ENCODE results near the gene EPN3. TPM values are rescaled to one million over a fixed set of nuclear protein-coding genes. Genes with fewer than 3 reads are reported as not detected.
A peak's percentile ranks its signal among the peaks of the same experiment; 100 is the strongest.

EPN3 gene
- total and polyA plus RNA-seq, 2 donors (not counting 1 experiment from before 2014, with no cell fraction given), result not detected

- no peaks in the 10 kb centered on the region for H3K79me2 ChIP-seq (ENCODE audit: control insufficient read depth, insufficient read depth, low read length)
- ChIA-PET CTCF (interaction anchor here (0.7 kb wide), 2 partner anchors 98 to 461 kb away, joined by 3 read pairs; no protein-coding TSS in a partner anchor), POLR2A (no interaction called here)
- ATAC-seq (ENCODE audit: low read depth) (no peak), DNase-seq (no peak)
- Mint-ChIP-seq H3K4me1 (peaks cover 11% of the 10 kb centered on the region), H3K27ac (no peak overlapping the region), H3K27me3 (peaks cover 24% of the 10 kb centered on the region), H3K9me3 (ENCODE audit: insufficient read depth) (no peaks in the 10 kb centered on the region), H3K4me3 (peak overlapping the region; percentile 29)
- H3K4me1 ChIP-seq (ENCODE audit: control insufficient read depth in 2 of 2, insufficient read depth in 2 of 2, low read length in 2 of 2), result peaks cover 10 to 15% of the 10 kb centered on the region in 2 donors
- 80% methylated on average over 14 of the region's 15 CpGs for WGBS (ENCODE audit: insufficient coverage)
- no peak overlapping the region for H3K4me2 ChIP-seq (replicated peaks; ENCODE audit: low read depth, low read length, poor library complexity, severe bottlenecking)
- intact Hi-C loops (cut with micrococcal nuclease), result loop anchor here (5.0 kb wide), 1 partner anchor 167 kb away; the partner anchor contains the start of gene ANKRD40
- H3K4me3 ChIP-seq (ENCODE audit: control extremely low read depth in 1 of 5, extremely low read depth in 1 of 5, insufficient read depth in 1 of 5, low read depth in 2 of 5, low read length in 4 of 5), result no peak overlapping the region
- no peak for TF ChIP-seq EZH2 (IDR thresholded peaks at IDR 0.05; ENCODE audit: borderline replicate concordance, insufficient read depth, low read depth, low read length, poor library complexity, severe bottlenecking)
- no peak for TF ChIP-seq CTCF (IDR thresholded peaks at IDR 0.05)
- no peak overlapping the region for H2AFZ ChIP-seq (ENCODE audit: insufficient read depth, low read depth, low read length, poor library complexity, severe bottlenecking)
- H3K27me3 ChIP-seq (replicated peaks in 1 of 4; ENCODE audit: control extremely low read depth in 1 of 4, control insufficient read depth in 3 of 4, insufficient read depth in 4 of 4, low read length in 3 of 4), result peaks cover 0 to 15% (median 7%) of the 10 kb centered on the region in 4 experiments
- no peaks in the 10 kb centered on the region for H3K36me3 ChIP-seq (replicated peaks in 1 of 2; ENCODE audit: control extremely low read depth in 1 of 2, control insufficient read depth in 1 of 2, extremely low read depth in 1 of 2, insufficient read depth in 2 of 2, low read length in 1 of 2)
- H4K20me1 ChIP-seq (ENCODE audit: control insufficient read depth, insufficient read depth, low read length, poor library complexity, severe bottlenecking), result no peaks in the 10 kb centered on the region
- no peak overlapping the region for H3K27ac ChIP-seq (ENCODE audit: low read length in 2 of 2)
- H3K9me3 ChIP-seq (ENCODE audit: control extremely low read depth in 1 of 3, control insufficient read depth in 2 of 3, insufficient read depth in 1 of 3, low read length in 2 of 3), result no peaks in the 10 kb centered on the region
- H3K9ac ChIP-seq (ENCODE audit: low read length), result no peak overlapping the region
Observed at GRCh38 chr17:50539762-50540559, 7.4 kb downstream of the EPN3 start.

Data from B cell (primary cell).